HG03575 (cell line): ENCODE measurements around the gene HIKESHI.

Source experiments
- ATAC-seq: cut with Tn5 transposase; IDR thresholded peaks from one replicate; pipeline ENCODE4 v1.9.1; 2021; ENCODE audit not compliant: unreplicated experiment, insufficient number of reproducible peaks, low FRiP score; ENCODE audit errors: extremely low read depth

The HIKESHI gene

DNA sequence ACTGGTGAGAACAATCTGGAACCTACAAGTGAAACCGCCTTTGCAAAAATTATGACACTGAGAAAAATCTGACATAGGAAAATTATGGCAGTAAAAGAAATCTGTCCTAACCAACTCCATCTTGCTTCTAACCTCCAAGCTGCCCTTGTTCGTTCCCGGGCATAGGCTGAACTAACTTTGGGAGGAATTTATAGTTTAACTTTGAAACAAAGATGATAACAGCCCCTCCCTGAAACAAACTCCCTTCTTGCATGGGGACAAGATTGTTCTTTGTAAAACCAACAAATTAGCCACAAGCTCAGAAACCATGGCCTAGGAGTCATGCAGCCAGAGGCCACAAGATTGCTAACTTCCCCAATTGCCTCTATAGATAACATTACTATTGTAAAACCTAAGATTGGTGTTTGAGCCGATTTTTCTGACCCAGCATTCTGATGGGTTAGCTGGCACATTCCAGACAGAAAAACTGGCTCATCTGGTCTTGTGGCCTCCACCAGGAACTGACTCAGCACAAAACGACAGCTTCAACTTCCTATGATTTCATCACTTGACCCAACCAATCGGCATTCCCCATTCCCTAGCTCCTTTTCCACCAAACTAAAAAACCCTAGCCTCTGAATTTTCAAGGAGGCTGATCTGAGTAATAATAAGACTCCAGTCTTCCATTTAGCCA lies 69.0 kb downstream of the HIKESHI start:
- no peak for ATAC-seq

DNA sequence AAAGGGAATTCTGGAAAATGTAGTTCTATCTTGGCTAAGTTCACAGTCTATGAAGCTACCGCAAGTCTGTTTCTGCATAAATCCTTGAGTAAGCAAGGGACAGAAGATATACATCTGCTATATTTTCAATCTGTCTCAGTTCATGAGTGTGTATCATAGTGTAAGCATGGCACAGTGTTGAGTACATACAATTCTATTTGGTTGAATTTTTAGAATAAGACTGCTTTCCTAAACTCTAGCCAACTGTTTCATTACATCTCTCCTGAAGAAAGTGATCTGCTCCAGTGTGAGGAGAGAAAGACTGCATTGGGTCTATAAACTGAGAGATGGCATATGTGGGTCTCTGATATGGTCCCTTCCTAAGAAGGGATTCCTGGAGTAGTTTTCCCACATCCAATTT lies 70.0 kb downstream of the HIKESHI start:
- no peak for ATAC-seq

DNA sequence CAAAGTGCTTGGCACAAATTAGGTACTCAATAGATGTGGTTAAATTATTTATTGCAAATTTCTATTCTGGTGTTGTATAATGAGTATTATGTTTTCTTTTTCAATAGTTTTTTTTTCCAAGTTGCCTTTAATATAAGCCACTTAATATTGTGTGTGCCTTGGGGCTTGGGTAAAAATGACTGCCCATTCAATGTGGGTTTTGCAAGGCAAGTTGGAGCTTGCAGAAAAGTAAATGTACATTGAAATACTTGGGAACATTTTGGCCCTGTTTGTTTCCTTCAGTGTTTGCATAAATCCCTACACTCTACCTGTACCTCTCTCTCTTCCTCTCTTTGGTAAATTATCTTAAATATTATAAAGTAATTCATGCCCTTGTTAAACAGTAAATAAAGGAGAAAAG lies 70.5 kb downstream of the HIKESHI start:
- ATAC-seq = no peak

GRCh38 chr11:86374069-86374468 lies 72.0 kb downstream of the HIKESHI start:
- ATAC-seq = no peak

DNA sequence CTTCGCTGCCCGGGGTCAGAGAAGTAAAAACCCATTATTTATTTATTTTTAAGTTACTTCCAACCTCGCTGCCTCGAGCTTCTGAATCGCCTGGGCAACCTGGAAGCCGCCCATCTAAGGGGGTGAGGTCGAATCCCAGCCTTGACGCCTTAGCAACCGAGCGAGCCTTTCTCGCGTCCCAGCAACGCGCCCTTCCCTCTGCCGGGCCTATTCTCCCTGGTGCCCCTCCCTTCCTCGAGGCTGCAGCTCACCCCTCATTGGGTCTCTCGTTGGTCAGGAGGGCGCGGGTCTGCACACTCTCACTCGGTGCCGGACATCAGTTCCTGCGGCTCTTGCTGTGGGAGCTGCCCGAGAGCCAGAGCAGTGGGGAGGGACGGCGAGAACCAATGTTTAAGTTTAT lies 72.5 kb downstream of the HIKESHI start, which contains the start of gene CCDC81:
CCDC81 (plus strand) TSS at position 302 of the 400 bp plus-strand sequence. CDS start 277 bp downstream, outside the sequence.
- ATAC-seq = no peak

GRCh38 chr11:86377972-86378371 lies 75.9 kb downstream of the HIKESHI start:
- ATAC-seq = no peak

DNA sequence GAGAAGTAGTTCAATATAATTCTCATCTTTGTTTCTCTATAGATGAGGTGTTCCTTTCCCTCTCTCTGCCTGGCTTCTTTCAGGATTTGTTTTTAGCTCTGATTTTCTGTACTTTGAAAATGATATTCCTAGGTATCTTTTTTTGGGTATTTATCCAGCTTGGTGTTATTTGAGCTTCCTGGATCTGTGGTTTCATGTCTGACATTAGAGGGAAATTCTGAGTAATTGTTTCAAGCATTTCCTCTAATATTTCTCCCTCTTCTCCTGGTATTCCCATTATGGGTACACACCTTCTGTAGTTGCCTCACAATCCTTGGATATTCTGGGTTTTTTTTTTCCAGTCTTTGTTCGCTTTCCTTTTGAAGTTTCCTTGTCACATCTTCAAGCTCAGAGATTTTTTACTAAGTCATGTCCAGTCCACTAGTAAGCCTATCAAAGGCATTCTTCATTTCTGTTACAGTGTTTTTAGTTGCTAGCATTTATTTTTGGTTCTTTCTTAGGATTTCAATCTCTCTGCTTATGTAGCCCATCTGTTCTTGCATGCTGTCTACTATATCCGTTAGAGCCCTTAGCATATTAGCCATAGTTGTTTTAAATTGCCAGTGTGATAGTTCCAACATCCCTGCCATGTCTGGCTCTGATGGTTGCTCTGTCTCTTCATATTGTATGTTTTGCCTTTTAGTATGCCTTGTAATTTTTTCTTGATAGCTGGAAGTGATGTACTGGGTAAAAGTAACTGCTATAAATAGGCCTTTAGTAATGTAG lies 78.4 kb downstream of the HIKESHI start:
- ATAC-seq = no peak

DNA sequence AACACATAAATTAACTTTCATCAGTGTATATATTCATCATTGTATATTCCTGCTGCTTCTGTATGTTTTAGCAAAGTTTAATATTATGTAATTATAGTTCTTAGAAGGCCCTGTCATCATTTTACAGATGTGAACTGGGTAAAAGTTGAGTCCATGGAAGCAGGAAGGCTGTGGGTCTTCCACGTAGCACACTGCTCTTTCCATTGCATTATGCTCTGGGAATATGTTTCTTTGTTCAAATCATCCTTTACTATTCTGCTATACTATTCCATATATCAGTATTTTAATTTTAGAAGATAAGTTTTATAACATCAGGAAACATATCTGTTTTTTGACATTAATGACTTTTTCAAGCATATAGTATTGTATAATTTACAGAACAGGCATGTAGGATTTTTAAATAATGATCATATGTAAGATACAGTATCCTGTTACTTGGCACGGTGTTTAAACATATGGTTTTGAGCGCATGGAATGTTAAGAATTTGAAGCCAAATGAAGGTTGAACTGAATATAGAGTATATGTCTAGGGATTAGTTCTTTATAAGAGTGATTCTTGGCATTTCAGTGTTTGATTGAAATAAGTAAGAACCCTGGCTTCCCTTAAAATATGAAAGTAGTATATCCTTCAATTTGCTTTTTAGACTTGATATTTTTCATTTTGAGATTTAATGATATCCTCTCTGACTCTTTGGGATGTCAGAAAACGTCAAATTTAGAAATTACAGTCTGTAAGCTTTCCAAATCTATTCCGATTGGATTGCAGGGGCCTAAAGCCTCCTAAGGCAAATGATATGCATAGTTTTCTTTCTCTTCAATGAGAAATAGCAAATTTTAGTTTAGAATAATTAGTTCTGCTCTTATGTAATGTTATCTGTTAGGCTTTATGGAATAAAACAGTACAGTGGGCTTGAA lies 81.3 kb downstream of the HIKESHI start:
- no peak for ATAC-seq

DNA sequence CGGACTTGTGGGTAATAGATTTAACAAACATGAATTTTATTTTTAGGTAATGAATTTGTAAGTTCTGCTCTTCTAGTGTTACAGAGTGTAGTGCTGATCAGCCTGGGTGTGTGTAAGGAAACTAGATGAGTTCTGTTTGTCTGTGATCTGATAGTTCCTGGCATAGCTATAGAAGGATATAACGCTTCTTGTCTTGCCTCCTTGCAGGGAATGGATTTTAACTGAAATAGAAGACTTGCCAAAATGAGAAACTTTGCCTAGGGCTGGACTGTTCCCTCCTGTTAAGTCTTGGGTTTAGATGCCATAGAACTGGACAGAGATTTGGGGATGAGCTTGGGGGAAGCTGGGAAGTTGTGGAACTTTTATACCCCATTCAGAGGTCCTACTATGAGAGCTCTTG lies 84.2 kb downstream of the HIKESHI start:
- no peak for ATAC-seq

- no peak for ATAC-seq
Measured at GRCh38 chr11:86386746-86387145, 84.7 kb downstream of the HIKESHI start.

GRCh38 chr11:86388198-86388597 lies 86.2 kb downstream of the HIKESHI start:
- ATAC-seq = no peak

DNA sequence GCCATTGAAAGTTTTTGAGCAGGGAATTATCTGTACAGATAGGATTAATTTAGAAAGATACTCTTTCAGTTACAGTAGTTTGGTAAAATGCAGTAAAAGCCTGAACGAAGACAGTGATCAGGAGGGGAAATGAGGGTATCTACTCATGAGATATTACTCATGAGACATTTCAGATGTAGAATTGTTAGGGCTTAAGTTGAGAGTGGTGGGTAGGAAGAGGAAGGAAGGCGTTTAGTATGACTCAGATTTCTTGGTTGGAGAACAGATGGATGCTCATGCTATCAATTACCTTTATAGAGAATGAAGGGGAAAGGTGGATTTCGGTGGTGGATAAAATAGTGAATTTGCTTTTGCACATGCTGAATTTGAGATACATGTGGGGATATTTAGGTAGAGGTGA lies 88.4 kb downstream of the HIKESHI start:
- no peak for ATAC-seq

DNA sequence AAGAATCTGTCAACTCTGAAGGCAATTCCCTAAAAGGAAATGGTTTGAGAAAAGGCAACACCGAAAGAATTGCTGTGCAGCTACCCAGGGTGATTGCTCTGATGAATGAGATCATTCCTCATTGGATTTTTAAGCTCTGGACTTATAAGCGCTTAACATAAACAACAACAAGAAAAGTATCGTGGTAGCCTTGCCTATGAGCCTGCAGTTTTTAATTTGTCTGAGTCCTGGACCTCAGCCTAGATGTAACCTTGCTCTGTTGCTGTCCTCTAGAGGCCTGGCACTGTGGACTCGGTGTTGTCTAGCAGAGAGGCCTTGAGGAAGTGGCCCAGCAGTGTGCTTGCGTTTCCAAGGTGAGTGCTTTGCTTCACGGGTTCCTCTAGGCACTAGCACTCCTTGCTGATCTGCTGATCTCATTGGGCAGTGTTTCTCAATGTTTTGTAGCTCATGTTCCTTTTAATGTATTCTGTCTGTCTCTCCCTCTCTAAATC lies 93.1 kb downstream of the HIKESHI start:
- ATAC-seq = no peak
